DND-41 (cell line): Measurements from ENCODE around the gene JUND.

Experiments used
- EZH2 ChIP-seq: IDR thresholded peaks from 3 replicates; pipeline ENCODE4 v1.6.1; 2012; ENCODE audit warnings: borderline replicate concordance, low read depth, mild to moderate bottlenecking, moderate library complexity, low read length, inconsistent platforms; ENCODE audit not compliant: severe bottlenecking
- TF ChIP-seq, protein P1 (sequence below): IDR thresholded peaks from 2 replicates; pipeline ENCODE4 v1.5.1; 2012; ENCODE audit warnings: borderline replicate concordance, low read length, moderate library complexity, mild to moderate bottlenecking; ENCODE audit not compliant: poor library complexity, severe bottlenecking; ENCODE audit errors: extremely low read depth

DNA sequence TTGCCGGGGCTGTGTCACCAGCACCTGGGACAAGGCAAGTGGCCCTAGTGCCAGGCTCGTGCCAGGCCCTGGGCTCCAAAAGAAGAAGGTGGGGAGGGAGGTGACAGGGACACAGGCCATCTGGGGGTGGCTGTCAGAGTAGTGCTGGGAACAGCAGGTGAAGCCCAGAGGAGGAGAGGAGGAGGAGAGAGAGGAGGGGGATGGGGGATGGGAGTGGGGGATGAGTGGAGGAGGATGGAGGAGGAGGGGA, 22.7 kb upstream of the JUND start:
- no peak for TF ChIP-seq EZH2
- TF ChIP-seq, protein P1, sequence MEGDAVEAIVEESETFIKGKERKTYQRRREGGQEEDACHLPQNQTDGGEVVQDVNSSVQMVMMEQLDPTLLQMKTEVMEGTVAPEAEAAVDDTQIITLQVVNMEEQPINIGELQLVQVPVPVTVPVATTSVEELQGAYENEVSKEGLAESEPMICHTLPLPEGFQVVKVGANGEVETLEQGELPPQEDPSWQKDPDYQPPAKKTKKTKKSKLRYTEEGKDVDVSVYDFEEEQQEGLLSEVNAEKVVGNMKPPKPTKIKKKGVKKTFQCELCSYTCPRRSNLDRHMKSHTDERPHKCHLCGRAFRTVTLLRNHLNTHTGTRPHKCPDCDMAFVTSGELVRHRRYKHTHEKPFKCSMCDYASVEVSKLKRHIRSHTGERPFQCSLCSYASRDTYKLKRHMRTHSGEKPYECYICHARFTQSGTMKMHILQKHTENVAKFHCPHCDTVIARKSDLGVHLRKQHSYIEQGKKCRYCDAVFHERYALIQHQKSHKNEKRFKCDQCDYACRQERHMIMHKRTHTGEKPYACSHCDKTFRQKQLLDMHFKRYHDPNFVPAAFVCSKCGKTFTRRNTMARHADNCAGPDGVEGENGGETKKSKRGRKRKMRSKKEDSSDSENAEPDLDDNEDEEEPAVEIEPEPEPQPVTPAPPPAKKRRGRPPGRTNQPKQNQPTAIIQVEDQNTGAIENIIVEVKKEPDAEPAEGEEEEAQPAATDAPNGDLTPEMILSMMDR: no peak
